HG03565 (cell line): Measurements from ENCODE around the gene MISP3.
"Not testable (repeated sequence)": the region's sequence is repeated elsewhere in the genome, so short reads cannot be mapped to it uniquely, and the experiment has no call there.

Source experiments
- ATAC-seq: cut with Tn5 transposase; IDR thresholded peaks from one replicate; pipeline ENCODE4 v1.9.1; 2021; ENCODE audit warnings: mild to moderate bottlenecking, moderate library complexity; ENCODE audit not compliant: unreplicated experiment

MISP3 gene

GRCh38 chr19:14072535-14073260 lies at the start of gene MISP3:
TSS of gene MISP3 (plus strand) at chr19:14072786. CDS start at chr19:14073310, 524 bp downstream.
- ATAC-seq = no peak

DNA sequence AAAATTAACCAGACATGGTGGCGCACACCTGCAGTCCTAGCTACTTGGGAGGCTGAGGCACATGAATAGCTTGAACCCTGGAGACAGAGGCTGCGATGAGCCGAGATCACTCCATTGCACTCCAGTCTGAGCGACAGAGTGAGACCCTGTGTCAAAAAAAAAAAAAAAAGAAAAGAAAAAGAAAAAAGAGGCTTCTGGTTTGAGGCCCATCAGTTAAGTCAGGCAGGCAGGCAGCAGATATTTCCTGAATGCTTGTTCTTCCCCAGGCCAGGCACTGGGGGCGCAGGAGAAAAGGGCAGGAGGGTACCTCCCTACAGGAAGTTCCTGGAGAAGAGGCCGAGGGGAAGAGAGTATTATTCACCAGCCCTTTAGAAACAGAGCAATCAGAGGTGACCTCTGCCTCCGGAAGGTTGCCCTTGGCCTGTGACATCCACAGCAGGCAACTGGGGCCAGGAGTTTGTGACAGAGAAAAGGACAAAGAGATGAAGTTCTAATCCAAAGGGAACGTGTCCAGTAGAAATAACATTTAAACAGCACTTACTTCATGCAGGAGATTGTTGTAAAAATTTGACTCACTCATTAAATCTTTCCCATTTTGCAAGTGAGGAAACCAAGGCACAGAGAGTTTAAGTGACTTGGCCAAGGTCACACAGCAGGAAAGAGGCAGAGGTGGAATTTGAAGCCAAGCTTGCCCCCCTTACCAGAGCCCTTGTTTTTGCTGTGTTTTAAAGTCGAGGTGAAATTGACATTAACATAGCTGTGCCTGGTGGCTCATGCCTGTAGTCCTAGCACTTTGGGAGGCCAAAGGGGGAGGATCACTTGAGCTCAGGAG lies 49.0 kb upstream of the MISP3 start:
- no peak for ATAC-seq

- not testable (repeated sequence) for ATAC-seq
Observed at GRCh38 chr19:14026652-14027192, 45.9 kb upstream of the MISP3 start.

DNA sequence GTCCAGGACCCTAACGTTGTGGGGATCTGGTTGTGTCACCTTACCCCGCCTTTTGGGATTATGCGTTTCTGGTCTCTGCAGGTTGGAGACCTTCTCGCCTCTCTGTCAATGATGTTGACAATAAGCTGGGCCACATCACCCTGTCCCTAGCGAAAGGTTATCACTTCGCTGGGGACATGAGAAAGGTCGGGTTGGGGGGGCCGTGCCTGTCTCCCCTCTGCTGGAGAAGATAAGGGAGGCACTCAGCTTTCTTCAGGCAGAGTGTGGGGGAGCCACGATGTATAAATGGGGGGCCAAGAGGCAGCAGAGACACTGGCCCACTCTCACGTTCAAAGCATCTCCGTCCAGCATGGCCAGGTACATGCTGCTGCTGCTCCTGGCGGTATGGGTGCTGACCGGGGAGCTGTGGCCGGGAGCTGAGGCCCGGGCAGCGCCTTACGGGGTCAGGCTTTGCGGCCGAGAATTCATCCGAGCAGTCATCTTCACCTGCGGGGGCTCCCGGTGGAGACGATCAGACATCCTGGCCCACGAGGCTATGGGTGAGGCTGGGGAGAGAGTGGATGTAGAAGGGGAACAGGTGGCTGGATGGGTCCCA lies 44.6 kb upstream of the MISP3 start, which contains the start of gene RLN3:
RLN3 (plus strand) TSS at position 293 of the 595 bp plus-strand sequence; CDS start at position 350, 57 bp downstream.
- no peak for ATAC-seq

- ATAC-seq = no peak
Observed at GRCh38 chr19:14028901-14029300, 43.7 kb upstream of the MISP3 start.

DNA sequence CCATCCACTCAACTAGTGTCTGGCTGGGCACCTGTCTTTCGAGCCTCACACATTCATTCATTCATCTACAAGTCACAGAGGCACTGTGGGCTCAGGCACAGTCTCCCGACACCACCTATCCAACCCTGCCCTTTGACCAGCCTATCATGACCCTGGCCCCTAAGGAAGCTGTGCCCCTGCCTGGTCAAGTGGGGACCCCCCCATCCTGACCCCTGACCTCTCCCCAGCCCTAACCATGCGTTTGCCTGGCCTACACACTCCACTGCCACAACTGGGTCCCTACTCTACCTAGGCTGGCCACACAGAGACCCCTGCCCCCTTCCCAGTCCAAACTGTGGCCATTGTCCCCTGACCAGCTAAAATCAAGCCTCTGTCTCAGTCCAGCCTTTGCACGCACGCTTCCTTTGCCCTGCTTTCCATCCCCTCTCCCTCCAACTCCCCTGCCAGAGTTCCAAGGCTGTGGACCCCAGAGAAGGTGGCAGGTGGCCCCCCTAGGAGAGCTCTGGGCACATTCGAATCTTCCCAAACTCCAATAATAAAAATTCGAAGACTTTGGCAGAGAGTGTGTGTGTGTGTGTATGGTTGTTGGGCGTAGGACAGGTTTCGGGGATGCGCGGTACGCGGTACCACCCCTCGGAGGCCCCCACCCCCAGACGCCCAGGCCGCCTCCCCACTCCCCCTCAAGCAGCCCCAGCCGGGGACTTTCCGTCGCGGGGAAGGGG lies 41.4 kb upstream of the MISP3 start:
- no peak for ATAC-seq

DNA sequence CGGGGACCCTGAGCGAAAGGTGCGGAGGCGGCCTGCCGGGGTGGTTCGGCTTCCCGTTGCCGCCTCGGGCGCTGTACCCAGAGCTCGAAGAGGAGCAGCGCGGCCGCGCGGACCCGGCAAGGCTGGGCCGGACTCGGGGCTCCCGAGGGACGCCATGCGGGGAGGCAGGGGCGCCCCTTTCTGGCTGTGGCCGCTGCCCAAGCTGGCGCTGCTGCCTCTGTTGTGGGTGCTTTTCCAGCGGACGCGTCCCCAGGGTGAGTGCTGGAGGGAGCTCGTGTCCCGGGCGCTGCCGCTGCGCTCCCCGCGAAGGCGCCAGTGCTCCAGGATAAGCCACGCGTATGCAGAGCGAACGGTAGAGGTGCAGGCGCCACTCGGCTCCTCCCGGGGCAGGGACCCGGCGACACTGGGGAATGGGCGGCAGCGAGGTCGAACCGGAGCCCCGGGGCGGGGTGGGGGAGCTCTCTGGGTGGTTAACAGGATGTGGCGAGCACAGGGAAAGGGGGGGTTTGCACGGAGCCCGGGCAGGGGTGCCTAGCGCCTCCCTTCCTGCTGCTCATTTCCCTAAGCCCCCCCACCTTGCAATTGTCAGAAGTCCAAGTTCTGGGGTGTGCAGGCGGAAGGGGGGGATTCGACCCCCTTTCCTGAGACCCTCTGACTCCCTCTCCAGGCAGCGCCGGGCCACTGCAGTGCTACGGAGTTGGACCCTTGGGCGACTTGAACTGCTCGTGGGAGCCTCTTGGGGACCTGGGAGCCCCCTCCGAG lies 40.7 kb upstream of the MISP3 start, which contains the start of gene IL27RA:
IL27RA (plus strand) TSS at position 44 of the 762 bp plus-strand sequence; CDS start at position 155, 111 bp downstream.
- no peak for ATAC-seq

DNA sequence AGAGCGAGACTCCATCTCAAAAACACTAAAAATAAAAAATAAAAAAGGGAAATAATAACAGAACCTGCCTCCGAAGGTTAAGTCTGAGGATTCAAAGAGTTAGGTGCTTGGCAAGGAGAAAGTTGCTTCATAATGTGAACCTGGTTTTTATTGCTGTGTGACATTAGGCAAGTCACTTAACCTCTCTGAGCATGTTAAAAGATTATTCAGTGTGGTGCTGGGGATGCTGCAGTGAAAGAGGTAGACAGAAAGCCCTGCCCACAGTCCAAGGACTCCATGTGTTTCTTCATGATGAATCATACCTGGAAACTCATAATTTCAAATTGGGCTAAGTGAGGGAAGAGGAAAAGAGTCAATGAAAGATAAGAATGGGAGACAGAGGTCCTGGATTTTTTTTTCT lies 38.6 kb upstream of the MISP3 start:
- no peak for ATAC-seq

- ATAC-seq = not testable (repeated sequence)
Observed at GRCh38 chr19:14035159-14035558, 37.4 kb upstream of the MISP3 start.

- no peak for ATAC-seq
Observed at GRCh38 chr19:14035706-14036105, 36.9 kb upstream of the MISP3 start.

DNA sequence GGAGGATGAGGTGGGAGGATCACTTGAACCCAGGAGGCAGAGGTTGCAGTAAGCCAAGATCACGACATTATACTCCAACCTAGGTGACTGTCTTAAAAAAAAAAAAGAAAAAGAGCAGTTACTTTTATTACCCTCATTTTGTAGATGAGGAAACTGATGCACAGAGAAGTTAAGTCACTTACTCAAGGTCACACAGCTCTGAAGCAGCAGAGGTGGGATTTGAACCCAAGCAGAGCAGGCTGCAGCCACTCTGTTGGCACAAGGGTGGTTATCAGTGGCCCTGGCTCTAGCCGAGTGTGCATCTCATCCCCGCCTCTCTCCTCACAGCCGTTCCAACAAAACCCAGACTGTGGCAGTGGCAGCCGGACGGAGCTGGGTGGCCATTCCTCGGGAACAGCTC lies 33.4 kb upstream of the MISP3 start:
- ATAC-seq = no peak

- ATAC-seq = not testable (repeated sequence)
Observed at GRCh38 chr19:14042659-14043608, 29.7 kb upstream of the MISP3 start.

DNA sequence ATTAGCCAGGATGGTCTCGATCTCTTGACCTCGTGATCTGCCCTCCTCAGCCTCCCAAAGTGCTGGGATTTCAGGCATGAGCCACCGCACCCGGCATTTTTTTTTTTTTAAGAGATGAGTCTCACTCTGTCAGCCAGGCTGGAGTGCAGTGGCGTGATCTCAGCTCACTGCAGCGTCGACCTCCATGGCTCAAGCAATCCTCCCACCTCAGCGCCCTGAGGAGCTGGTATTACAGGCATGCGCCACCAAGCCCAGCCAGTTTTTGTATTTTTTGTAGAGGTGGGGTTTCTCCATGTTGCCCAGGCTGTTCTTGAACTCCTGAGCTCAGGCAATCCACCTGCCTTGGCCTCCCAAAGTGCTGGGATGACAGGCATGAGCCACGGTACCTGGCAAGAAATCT lies 24.7 kb upstream of the MISP3 start:
- ATAC-seq = not testable (repeated sequence)

- no peak for ATAC-seq
Observed at GRCh38 chr19:14048443-14049153, 24.0 kb upstream of the MISP3 start.

DNA sequence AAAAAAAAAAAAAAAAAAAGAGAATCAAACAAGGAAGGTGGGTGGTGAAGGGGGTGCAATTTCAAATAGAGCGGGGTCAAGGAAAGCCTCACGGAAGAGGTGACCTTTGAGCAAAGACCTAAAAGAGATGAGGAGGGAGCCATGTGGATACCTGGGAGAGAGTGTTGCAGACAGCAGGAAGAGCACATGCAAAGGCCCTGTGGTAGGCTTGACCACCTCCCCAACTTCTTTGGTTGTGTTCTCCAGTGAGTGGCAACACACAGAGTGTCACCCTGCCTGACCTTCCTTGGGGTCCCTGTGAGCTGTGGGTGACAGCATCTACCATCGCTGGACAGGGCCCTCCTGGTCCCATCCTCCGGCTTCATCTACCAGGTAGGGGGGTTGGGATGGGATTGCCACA lies 22.1 kb upstream of the MISP3 start:
- no peak for ATAC-seq

- ATAC-seq = not testable (repeated sequence)
Observed at GRCh38 chr19:14050961-14051360, 21.6 kb upstream of the MISP3 start.

GRCh38 chr19:14051980-14052379 lies 20.6 kb upstream of the MISP3 start:
- ATAC-seq = no peak

DNA sequence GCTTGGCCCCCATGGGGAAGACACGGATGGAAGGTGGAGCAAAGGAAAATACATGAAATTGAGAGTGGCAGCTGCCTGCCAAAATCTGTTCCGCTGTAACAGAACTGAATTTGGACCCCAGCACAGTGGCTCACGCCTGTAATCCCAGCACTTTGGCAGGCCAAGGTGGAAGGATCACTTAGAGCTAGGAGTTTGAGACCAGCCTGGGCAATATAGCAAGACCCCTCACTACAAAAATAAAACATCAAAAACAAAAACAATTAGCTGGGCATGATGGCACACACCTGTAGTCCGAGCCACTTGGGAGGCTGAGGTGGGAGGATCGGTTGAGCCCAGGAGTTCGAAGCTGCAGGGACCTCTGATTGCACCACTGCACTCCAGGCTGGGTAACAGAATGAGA lies 20.1 kb upstream of the MISP3 start:
- no peak for ATAC-seq
